ENCODE data around the gene DLST.

DNA sequence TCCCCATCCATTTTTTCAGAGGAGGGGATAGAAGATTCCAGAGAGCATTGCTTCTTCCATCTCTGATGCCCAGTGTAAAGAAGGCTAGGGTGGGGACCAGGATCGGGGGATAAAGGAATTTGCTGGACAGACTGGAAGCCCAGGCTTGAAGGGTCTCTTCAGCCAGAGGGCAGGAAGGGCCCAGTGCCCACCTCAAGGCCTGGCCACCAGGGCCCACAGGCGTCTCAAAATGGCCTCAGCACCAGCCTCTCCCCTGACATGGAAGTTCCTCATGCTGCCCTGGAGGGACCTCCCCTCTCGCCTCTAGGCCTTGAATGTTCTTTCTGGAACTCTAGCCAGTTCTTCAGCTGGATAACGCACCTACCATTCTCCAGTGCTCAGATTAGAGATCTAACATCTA lies 38.6 kb downstream of the DLST start:
- TF ChIP-seq, protein P1, sequence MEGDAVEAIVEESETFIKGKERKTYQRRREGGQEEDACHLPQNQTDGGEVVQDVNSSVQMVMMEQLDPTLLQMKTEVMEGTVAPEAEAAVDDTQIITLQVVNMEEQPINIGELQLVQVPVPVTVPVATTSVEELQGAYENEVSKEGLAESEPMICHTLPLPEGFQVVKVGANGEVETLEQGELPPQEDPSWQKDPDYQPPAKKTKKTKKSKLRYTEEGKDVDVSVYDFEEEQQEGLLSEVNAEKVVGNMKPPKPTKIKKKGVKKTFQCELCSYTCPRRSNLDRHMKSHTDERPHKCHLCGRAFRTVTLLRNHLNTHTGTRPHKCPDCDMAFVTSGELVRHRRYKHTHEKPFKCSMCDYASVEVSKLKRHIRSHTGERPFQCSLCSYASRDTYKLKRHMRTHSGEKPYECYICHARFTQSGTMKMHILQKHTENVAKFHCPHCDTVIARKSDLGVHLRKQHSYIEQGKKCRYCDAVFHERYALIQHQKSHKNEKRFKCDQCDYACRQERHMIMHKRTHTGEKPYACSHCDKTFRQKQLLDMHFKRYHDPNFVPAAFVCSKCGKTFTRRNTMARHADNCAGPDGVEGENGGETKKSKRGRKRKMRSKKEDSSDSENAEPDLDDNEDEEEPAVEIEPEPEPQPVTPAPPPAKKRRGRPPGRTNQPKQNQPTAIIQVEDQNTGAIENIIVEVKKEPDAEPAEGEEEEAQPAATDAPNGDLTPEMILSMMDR (conservative IDR thresholded peaks at IDR 0.05; ENCODE audit: low read depth, low read length): no peak
- no peak for TF ChIP-seq EZH2 (IDR thresholded peaks at IDR 0.05; ENCODE audit: borderline replicate concordance, low read depth, low read length, poor library complexity, severe bottlenecking)

All from A673 (cell line).